ENCODE results near the gene KRT3.

DNA sequence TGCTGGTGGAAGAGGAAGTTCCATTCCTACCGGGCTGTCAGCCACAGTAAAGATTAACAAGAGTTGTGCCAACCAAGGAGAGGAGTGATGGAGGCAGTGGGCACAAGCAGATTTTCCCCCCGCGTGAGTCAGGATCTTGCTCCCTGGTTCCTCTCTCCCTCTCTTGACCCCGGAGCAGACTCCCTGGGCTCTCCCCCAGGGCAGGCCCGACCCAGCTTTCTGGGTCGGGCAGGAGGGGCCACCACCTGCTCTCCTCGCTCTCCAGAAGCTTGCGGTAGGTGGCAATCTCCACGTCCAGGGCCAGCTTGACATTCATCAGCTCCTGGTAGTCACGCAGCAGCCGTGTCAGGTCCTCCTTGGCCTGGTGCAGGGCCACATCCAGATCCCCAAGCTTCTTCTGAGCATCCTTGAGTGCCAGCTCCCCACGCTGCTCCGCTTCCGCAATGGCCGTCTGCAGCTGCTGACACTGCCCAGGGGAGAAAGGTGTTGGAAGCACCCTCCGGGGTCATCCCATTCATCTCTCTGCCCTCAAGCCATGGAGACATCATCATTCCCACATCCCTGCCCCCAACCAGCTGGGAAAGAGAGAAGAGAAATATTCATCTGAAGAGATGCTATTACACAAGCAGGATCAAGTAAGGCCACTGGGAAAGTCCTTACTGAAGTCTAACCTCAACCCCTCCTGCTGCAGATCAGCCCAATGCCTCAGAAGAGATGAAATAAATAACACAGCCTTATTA, 27.0 kb upstream of the KRT3 start:
- TF ChIP-seq POLR2AphosphoS5 (IDR thresholded peaks at IDR 0.05; ENCODE audit: low read depth, low read length) = no peak
- TF ChIP-seq SIN3A (IDR thresholded peaks at IDR 0.05; ENCODE audit: borderline replicate concordance, insufficient read depth, low read length) = no peak
- no peak for TF ChIP-seq TAF1 (IDR thresholded peaks at IDR 0.05; ENCODE audit: borderline replicate concordance, insufficient read depth, low read length)
- TF ChIP-seq, protein P1, sequence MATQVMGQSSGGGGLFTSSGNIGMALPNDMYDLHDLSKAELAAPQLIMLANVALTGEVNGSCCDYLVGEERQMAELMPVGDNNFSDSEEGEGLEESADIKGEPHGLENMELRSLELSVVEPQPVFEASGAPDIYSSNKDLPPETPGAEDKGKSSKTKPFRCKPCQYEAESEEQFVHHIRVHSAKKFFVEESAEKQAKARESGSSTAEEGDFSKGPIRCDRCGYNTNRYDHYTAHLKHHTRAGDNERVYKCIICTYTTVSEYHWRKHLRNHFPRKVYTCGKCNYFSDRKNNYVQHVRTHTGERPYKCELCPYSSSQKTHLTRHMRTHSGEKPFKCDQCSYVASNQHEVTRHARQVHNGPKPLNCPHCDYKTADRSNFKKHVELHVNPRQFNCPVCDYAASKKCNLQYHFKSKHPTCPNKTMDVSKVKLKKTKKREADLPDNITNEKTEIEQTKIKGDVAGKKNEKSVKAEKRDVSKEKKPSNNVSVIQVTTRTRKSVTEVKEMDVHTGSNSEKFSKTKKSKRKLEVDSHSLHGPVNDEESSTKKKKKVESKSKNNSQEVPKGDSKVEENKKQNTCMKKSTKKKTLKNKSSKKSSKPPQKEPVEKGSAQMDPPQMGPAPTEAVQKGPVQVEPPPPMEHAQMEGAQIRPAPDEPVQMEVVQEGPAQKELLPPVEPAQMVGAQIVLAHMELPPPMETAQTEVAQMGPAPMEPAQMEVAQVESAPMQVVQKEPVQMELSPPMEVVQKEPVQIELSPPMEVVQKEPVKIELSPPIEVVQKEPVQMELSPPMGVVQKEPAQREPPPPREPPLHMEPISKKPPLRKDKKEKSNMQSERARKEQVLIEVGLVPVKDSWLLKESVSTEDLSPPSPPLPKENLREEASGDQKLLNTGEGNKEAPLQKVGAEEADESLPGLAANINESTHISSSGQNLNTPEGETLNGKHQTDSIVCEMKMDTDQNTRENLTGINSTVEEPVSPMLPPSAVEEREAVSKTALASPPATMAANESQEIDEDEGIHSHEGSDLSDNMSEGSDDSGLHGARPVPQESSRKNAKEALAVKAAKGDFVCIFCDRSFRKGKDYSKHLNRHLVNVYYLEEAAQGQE (IDR thresholded peaks at IDR 0.05; ENCODE audit: insufficient read depth in 1 of 2, low read depth in 2 of 2, low read length in 2 of 2) = no peak
